Endothelial cell of umbilical vein (primary cell): ENCODE data around the gene FIZ1. TPM values are rescaled to one million over a fixed set of nuclear protein-coding genes. Genes with fewer than 3 reads are reported as not detected.

Source experiments
- BruUV-seq: library from RNA; stranded (reverse); fragments of 400-500 nt; replicated peaks from 2 replicates; lab custom pipeline; 2021; lab: Mats Ljungman, UMichigan
- CTCF ChIA-PET: fragments of 300-600, 350-600 bp; sonication (Branson Sonifier 250); formaldehyde crosslinking; loops from one replicate; lab custom pipeline; 2021; ENCODE audit warnings: antibody characterized with exemption, inconsistent platforms; lab: Charles Lee
- POLR2A ChIA-PET: fragments of 300-600, 350-600 bp; sonication (Branson Sonifier 250); formaldehyde crosslinking; loops from one replicate; lab custom pipeline; 2021; ENCODE audit warnings: antibody characterized with exemption, inconsistent platforms; lab: Charles Lee
- DNase-seq: peaks from one replicate; pipeline ENCODE4 v3.0.0-alpha.2; 2011; ENCODE audit warnings: low read depth, low spot score
- FAIRE-seq: peaks from 2 replicates; lab custom pipeline; 2011; peaks lifted over from hg19 to GRCh38; lab: Jason Lieb, UNC
- H2AFZ ChIP-seq: 2 replicates; pipeline ENCODE4 v1.6.0; 2012; ENCODE audit warnings: low read depth, low read length, control low read depth, inconsistent platforms
- H3K27ac ChIP-seq: 2 replicates; pipeline ENCODE4 v1.5.1; 2011; ENCODE audit warnings: low read depth, mild to moderate bottlenecking, control low read depth, low read length, moderate library complexity; ENCODE audit not compliant: insufficient read depth
- H3K27me3 ChIP-seq, 2 experiments: 2 replicates each; pipeline versions ENCODE4 v1.6.0 to v1.6.1; 2011; ENCODE audit warnings: low read length in 2 of 2, mixed read lengths in 1 of 2; ENCODE audit not compliant: control insufficient read depth in 2 of 2, insufficient read depth in 2 of 2
- H3K36me3 ChIP-seq, 2 experiments: 2 replicates in 1 of 2; 3 replicates in 1 of 2; pipeline ENCODE4 v1.5.1; 2011; ENCODE audit warnings: low read length in 2 of 2, mild to moderate bottlenecking in 1 of 2, moderate library complexity in 1 of 2; ENCODE audit not compliant: control insufficient read depth in 2 of 2, insufficient read depth in 2 of 2; ENCODE audit errors: extremely low read depth in 1 of 2
- H3K4me1 ChIP-seq: 3 replicates; pipeline ENCODE4 v1.5.1; 2011; ENCODE audit warnings: mild to moderate bottlenecking, low read length; ENCODE audit not compliant: control insufficient read depth, insufficient read depth; ENCODE audit errors: extremely low read depth
- H3K4me2 ChIP-seq: 2 replicates; pipeline ENCODE4 v1.6.1; 2011; ENCODE audit warnings: low read length, control low read depth, mixed read lengths; ENCODE audit not compliant: insufficient read depth
- H3K4me3 ChIP-seq, 3 experiments: fragments of 200-600 bp in 1 of 3; sonication (generic), shearing (Covaris generic) in 1 of 3; replicated peaks in 1 of 3; 2 replicates each; pipeline ENCODE4 v1.5.1; 2011 to 2016; ENCODE audit warnings: control low read depth in 3 of 3, low read length in 3 of 3, mild to moderate bottlenecking in 2 of 3, inconsistent platforms in 1 of 3, low read depth in 1 of 3, moderate library complexity in 1 of 3; ENCODE audit not compliant: insufficient read depth in 1 of 3
- H3K79me2 ChIP-seq: 2 replicates; pipeline ENCODE4 v1.6.0; 2012; ENCODE audit warnings: low read length, inconsistent platforms; ENCODE audit not compliant: control insufficient read depth, insufficient read depth
- H3K9ac ChIP-seq: replicated peaks from 2 replicates; pipeline ENCODE3; 2011; ENCODE audit warnings: low read length, control low read depth; ENCODE audit not compliant: insufficient read depth; ENCODE audit errors: extremely low read depth
- H3K9me1 ChIP-seq: replicated peaks from 3 replicates; pipeline ENCODE4 v1.6.0; 2011; ENCODE audit warnings: mild to moderate bottlenecking, low read length; ENCODE audit not compliant: control insufficient read depth, insufficient read depth; ENCODE audit errors: extremely low read depth
- H3K9me3 ChIP-seq: replicated peaks from 2 replicates; pipeline ENCODE4 v1.5.1; 2012; ENCODE audit warnings: low read length, inconsistent platforms; ENCODE audit not compliant: control insufficient read depth, insufficient read depth
- H4K20me1 ChIP-seq: replicated peaks from 2 replicates; pipeline ENCODE3; 2011; ENCODE audit warnings: mild to moderate bottlenecking, low read length; ENCODE audit not compliant: control insufficient read depth, insufficient read depth; ENCODE audit errors: extremely low read depth
- EZH2 ChIP-seq: IDR thresholded peaks from 2 replicates; pipeline ENCODE4 v1.6.1; 2012; ENCODE audit warnings: borderline replicate concordance, low read depth, mild to moderate bottlenecking, moderate library complexity, low read length, inconsistent platforms; ENCODE audit not compliant: severe bottlenecking
- FOS ChIP-seq: IDR thresholded peaks from 2 replicates; pipeline ENCODE4 v1.6.1; 2011; ENCODE audit warnings: mild to moderate bottlenecking, low read length, moderate library complexity, borderline replicate concordance; ENCODE audit not compliant: insufficient read depth
- GATA2 ChIP-seq: IDR thresholded peaks from 2 replicates; pipeline ENCODE4 v1.7.0; 2011; ENCODE audit warnings: low read depth, mild to moderate bottlenecking, moderate library complexity, mixed read lengths, low read length; ENCODE audit not compliant: insufficient read length, insufficient read depth
- JUN ChIP-seq: IDR thresholded peaks from 2 replicates; pipeline ENCODE4 v1.6.1; 2011; ENCODE audit warnings: borderline replicate concordance, low read depth; ENCODE audit not compliant: insufficient read length, insufficient read depth
- MYC ChIP-seq: IDR thresholded peaks from one replicate; pipeline ENCODE4 v1.6.1; 2011; ENCODE audit warnings: mild to moderate bottlenecking, low read depth, low read length
- POLR2A ChIP-seq: IDR thresholded peaks from 2 replicates; pipeline ENCODE4 v1.6.1; 2012; ENCODE audit warnings: low read depth, mild to moderate bottlenecking, control low read depth, low read length
- POLR2AphosphoS5 ChIP-seq: IDR thresholded peaks from 2 replicates; pipeline ENCODE4 v1.6.1; 2012; ENCODE audit warnings: low read depth, mild to moderate bottlenecking, control low read depth, low read length, moderate library complexity; ENCODE audit not compliant: insufficient read depth
- dilution Hi-C: fragments of 300-500 bp; cut with MboI; formaldehyde crosslinking; loops from one replicate; pipeline ENCODE4 v1.15.0; 2019; ENCODE audit warnings: low sequenced_read_pairs; ENCODE audit not compliant: extremely low pct_ligation_motif_present
- intact Hi-C: fragments of 100-400 bp; cut with micrococcal nuclease; formaldehyde crosslinking; loops from one replicate; pipeline ENCODE4 v1.10.0; 2022
- polyA plus RNA-seq, 4 experiments: library from polyadenylated mRNA; depleted of rRNA in 3 of 4; stranded (reverse) in 3 of 4; unstranded in 1 of 4; fragments of >200 nt; gene quantifications; 2 replicates each; pipeline versions ENCODE4 v1.2.1 to v1.2.3, GENCODE V29; 2011 to 2012; ENCODE audit warnings: missing spikeins in 1 of 4
- total RNA-seq: library from RNA; stranded (reverse); gene quantifications from 2 replicates; pipeline ENCODE4 v1.2.3, GENCODE V29; 2021
- TF ChIP-seq, protein P1 (sequence below): IDR thresholded peaks from 2 replicates; pipeline ENCODE4 v1.6.1; 2011; ENCODE audit not compliant: insufficient read depth, insufficient read length
- TF ChIP-seq, protein P2 (sequence below), 2 donors: IDR thresholded peaks; 1 replicate in 1 of 2; 2 replicates in 1 of 2; pipeline ENCODE4 v1.5.1; 2011; ENCODE audit warnings: low read length in 2 of 2, mild to moderate bottlenecking in 2 of 2, moderate library complexity in 2 of 2, control low read depth in 1 of 2, inconsistent platforms in 1 of 2, low read depth in 1 of 2; ENCODE audit not compliant: insufficient read depth in 1 of 2; ENCODE audit errors: extremely low read depth in 1 of 2

FIZ1 gene
- total and polyA plus RNA-seq, 2 donors (not counting 3 experiments of a cell fraction or from before 2014, with no cell fraction given), result 6.6 to 15.6 TPM

DNA sequence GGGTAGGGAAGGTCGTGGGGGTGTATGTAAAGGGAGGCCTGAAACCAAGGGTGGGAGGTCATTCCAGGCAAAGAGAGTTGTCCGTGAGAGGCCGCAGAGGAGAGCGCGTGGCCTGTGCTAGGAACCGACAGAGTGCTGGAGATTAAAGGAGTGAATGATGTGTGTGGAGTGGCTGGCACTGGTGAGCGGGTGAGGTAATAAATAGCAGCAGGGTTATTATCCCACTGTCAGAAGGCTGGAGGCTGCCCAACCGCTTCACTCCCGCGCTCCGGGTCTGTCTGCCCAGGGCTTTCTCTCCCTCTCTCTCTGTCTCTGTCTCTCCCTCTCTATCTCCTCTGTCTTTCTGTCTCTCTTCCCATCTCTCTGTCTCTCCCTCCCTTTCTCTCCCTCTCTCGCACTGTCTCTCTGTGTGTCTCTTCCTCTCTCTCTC is 36.0 kb downstream of the FIZ1 start:
- FAIRE-seq, result no peak
- no peak for DNase-seq
- Histone ChIP-seq H3K4me3 (no peak overlapping the region), H3K9me1 (no peaks in the 10 kb centered on the region), H2AFZ (no peak overlapping the region), H4K20me1 (no peaks in the 10 kb centered on the region), H3K9ac (no peak overlapping the region), H3K4me2 (no peak overlapping the region), H3K79me2 (no peaks in the 10 kb centered on the region), H3K36me3 (no peaks in the 10 kb centered on the region), H3K27me3 (peaks cover 0 to 5% of the 10 kb centered on the region in 2 experiments), H3K4me1 (no peaks in the 10 kb centered on the region), H3K27ac (no peak overlapping the region), H3K9me3 (no peaks in the 10 kb centered on the region)
- dilution Hi-C loops, result no loop called here
- intact Hi-C loops, result no loop called here
- CTCF ChIA-PET, result no interaction called here
- POLR2A ChIA-PET, result no interaction called here
- no peak for TF ChIP-seq EZH2
- no TSS peak for BruUV-seq

DNA sequence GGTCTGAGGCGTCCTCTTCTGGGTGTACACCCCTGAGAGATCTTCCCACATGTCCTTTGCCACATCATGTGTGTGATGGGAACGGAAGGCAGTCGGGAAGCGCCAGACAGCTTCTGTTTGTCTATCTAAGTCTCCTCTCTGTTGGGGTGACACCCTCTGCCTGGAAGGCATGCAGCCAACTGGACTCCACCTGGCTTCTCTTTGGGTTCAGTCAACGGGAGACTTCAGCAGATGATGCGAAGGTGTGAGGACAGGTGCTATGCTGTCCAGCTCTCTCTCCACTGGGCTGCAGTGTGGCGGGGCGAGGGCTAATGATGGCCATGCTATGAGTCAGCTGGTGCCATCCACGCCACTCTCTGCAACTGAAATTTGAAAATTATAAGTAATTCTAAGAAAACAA is 39.6 kb downstream of the FIZ1 start:
- ChIA-PET CTCF (interaction anchor here (0.8 kb wide), 1 partner anchor 56 kb away, joined by 3 read pairs; no protein-coding TSS in a partner anchor), POLR2A (no interaction called here)
- BruUV-seq, result no TSS peak
- Histone ChIP-seq H3K36me3 (no peaks in the 10 kb centered on the region), H3K4me1 (no peaks in the 10 kb centered on the region), H3K27me3 (peaks cover 0 to 3% of the 10 kb centered on the region in 2 experiments), H3K9me1 (no peaks in the 10 kb centered on the region), H2AFZ (no peak overlapping the region), H3K9me3 (no peaks in the 10 kb centered on the region), H3K79me2 (no peaks in the 10 kb centered on the region), H3K4me3 (no peak overlapping the region), H3K27ac (no peak overlapping the region), H3K9ac (no peak overlapping the region), H4K20me1 (no peaks in the 10 kb centered on the region), H3K4me2 (no peak overlapping the region)
- DNase-seq (no peak), FAIRE-seq (no peak)
- intact Hi-C loops (no loop called here), dilution Hi-C loops (no loop called here)
- TF ChIP-seq, protein P1, sequence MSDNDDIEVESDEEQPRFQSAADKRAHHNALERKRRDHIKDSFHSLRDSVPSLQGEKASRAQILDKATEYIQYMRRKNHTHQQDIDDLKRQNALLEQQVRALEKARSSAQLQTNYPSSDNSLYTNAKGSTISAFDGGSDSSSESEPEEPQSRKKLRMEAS, result no peak
- TF ChIP-seq FOS, result no peak
- TF ChIP-seq MYC, result no peak
- no peak for TF ChIP-seq GATA2
- TF ChIP-seq, protein P2, sequence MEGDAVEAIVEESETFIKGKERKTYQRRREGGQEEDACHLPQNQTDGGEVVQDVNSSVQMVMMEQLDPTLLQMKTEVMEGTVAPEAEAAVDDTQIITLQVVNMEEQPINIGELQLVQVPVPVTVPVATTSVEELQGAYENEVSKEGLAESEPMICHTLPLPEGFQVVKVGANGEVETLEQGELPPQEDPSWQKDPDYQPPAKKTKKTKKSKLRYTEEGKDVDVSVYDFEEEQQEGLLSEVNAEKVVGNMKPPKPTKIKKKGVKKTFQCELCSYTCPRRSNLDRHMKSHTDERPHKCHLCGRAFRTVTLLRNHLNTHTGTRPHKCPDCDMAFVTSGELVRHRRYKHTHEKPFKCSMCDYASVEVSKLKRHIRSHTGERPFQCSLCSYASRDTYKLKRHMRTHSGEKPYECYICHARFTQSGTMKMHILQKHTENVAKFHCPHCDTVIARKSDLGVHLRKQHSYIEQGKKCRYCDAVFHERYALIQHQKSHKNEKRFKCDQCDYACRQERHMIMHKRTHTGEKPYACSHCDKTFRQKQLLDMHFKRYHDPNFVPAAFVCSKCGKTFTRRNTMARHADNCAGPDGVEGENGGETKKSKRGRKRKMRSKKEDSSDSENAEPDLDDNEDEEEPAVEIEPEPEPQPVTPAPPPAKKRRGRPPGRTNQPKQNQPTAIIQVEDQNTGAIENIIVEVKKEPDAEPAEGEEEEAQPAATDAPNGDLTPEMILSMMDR (IDR thresholded peaks at IDR 0.05; ENCODE audit: extremely low read depth in 1 of 2, insufficient read depth in 1 of 2, low read depth in 1 of 2, low read length in 2 of 2), result no peak
- TF ChIP-seq JUN, result no peak
- TF ChIP-seq EZH2, result no peak
- TF ChIP-seq POLR2AphosphoS5, result no peak
- no peak for TF ChIP-seq POLR2A
